KMS-11 (cell line): Measurements from ENCODE around the gene SLC5A6.

Experiments used
- H2AFZ ChIP-seq: fragments of 200-600 bp; sonication (generic); 2 replicates; pipeline ENCODE4 v1.6.1; 2016; ENCODE audit warnings: antibody characterized with exemption, mixed run types, low read depth
- H3K27ac ChIP-seq: fragments of 200-600 bp; sonication (generic); 2 replicates; pipeline ENCODE4 v1.6.1; 2016; ENCODE audit warnings: mild to moderate bottlenecking, mixed run types
- H3K27me3 ChIP-seq: fragments of 200-600 bp; sonication (generic); 2 replicates; pipeline ENCODE4 v1.6.1; 2017; ENCODE audit warnings: mild to moderate bottlenecking, low read depth, mixed run types, moderate library complexity; ENCODE audit not compliant: insufficient read depth
- H3K36me3 ChIP-seq: fragments of 200-600 bp; sonication (generic); 2 replicates; pipeline ENCODE4 v1.6.1; 2017; ENCODE audit warnings: mild to moderate bottlenecking, mixed run types; ENCODE audit not compliant: insufficient read depth
- H3K4me1 ChIP-seq: fragments of 200-600 bp; sonication (generic); 2 replicates; pipeline ENCODE4 v1.6.1; 2016; ENCODE audit warnings: mild to moderate bottlenecking, low read depth, mixed run types; ENCODE audit not compliant: poor library complexity, severe bottlenecking
- H3K4me2 ChIP-seq: fragments of 200-600 bp; sonication (generic); 2 replicates; pipeline ENCODE4 v1.7.0; 2016; ENCODE audit warnings: mild to moderate bottlenecking, mixed run types
- H3K4me3 ChIP-seq: fragments of 200-600 bp; sonication (generic); IDR thresholded peaks from 2 replicates; pipeline ENCODE4 v1.6.1; 2017; ENCODE audit warnings: low read depth, low read length, mixed read lengths; ENCODE audit not compliant: insufficient read depth
- H3K79me2 ChIP-seq: fragments of 200-600 bp; sonication (generic); 2 replicates; pipeline ENCODE4 v1.6.1; 2016; ENCODE audit warnings: low read depth, mixed run types; ENCODE audit not compliant: insufficient read depth
- H3K9ac ChIP-seq: fragments of 200-600 bp; sonication (generic); 2 replicates; pipeline ENCODE4 v1.6.1; 2016; ENCODE audit warnings: mild to moderate bottlenecking, mixed run types
- H4K20me1 ChIP-seq: fragments of 200-600 bp; sonication (generic); 2 replicates; pipeline ENCODE4 v1.6.1; 2016; ENCODE audit warnings: mild to moderate bottlenecking, mixed run types; ENCODE audit not compliant: insufficient read depth
- TF ChIP-seq, protein P1 (sequence below): fragments of 200-600 bp; sonication (generic); conservative IDR thresholded peaks from 2 replicates; pipeline ENCODE4 v1.6.1; 2017; ENCODE audit warnings: low read depth, mild to moderate bottlenecking, antibody characterized with exemption, low read length, moderate library complexity, mixed read lengths

Gene SLC5A6

DNA sequence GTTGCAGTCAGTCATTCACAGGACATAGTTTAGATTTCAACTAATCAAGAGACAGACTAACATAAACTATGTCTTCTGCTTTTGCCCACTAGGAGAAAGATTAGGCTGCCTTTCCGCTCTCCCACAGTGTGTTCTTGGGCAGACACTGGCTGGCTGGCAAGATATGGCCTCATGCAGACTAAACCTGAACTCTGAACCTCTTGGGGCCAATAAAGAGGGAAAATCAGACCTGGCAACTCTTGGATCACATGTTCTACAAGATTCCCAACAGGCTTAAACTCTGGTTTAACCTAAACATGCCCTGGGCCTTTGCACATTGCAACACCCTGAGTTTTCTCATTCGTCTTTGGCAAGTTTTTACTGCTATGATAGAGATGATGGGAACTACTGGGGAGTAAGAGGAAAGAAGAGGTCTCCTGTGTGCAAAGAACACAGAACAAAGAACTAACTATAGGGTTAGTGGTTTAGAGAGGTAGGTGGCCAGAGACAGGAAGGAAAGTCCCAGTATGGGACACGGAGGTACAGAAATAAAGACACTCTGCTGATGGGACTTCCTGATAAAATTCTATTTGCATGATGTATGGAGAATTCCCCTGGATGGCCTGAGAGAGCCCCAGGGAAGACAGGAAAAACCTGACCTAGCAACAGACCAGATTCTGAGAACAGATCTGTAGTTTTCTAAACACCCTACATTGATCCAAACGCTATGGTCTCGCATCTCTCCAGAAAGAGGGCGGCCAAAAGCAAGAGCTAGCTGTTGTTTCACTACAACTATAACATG is 2.3 kb downstream of the SLC5A6 start:
- no peaks in the 10 kb centered on the region for H3K36me3 ChIP-seq
- no peaks in the 10 kb centered on the region for H3K79me2 ChIP-seq
- peaks cover 20% of the 10 kb centered on the region for H3K4me1 ChIP-seq
- TF ChIP-seq, protein P1, sequence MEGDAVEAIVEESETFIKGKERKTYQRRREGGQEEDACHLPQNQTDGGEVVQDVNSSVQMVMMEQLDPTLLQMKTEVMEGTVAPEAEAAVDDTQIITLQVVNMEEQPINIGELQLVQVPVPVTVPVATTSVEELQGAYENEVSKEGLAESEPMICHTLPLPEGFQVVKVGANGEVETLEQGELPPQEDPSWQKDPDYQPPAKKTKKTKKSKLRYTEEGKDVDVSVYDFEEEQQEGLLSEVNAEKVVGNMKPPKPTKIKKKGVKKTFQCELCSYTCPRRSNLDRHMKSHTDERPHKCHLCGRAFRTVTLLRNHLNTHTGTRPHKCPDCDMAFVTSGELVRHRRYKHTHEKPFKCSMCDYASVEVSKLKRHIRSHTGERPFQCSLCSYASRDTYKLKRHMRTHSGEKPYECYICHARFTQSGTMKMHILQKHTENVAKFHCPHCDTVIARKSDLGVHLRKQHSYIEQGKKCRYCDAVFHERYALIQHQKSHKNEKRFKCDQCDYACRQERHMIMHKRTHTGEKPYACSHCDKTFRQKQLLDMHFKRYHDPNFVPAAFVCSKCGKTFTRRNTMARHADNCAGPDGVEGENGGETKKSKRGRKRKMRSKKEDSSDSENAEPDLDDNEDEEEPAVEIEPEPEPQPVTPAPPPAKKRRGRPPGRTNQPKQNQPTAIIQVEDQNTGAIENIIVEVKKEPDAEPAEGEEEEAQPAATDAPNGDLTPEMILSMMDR, result no peak
- no peak overlapping the region for H3K27ac ChIP-seq
- no peaks in the 10 kb centered on the region for H4K20me1 ChIP-seq
- H2AFZ ChIP-seq, result no peak overlapping the region
- H3K9ac ChIP-seq, result no peak overlapping the region
- H3K4me3 ChIP-seq, result no peak overlapping the region
- H3K4me2 ChIP-seq, result no peak overlapping the region
- H3K27me3 ChIP-seq, result no peaks in the 10 kb centered on the region

DNA sequence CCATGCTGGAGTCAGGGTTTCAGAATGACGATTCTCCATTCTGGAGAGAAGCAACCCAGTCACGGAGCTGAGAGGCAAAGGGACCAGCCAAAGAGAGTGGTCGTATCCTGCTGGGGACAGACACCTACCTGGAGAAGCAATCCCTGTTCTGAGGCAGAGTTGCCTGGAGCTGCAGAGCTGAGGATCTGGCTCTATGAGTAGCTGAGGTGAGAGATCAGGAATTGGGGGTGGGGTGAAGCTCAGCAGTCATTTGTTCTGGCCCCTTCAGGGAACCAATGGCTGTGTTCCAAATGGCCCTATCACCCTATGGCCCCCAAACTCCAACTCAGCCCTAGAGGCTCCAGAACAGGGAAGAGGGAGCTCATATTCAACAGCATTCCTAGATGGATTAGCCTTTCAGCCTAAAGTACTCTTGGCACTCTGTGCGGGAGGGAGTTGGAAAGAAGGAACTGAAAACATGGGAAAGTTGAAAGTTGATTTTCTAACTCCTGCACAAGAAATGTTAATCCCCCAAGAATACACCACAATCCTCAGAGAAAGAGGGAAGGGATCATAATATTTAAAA is 3.5 kb downstream of the SLC5A6 start:
- H3K79me2 ChIP-seq, result no peaks in the 10 kb centered on the region
- H3K4me1 ChIP-seq, result peaks cover 9% of the 10 kb centered on the region
- TF ChIP-seq, protein P1, result no peak
- no peak overlapping the region for H3K27ac ChIP-seq
- no peaks in the 10 kb centered on the region for H3K36me3 ChIP-seq
- no peak overlapping the region for H3K9ac ChIP-seq
- no peaks in the 10 kb centered on the region for H3K27me3 ChIP-seq
- H2AFZ ChIP-seq, result no peak overlapping the region
- no peak overlapping the region for H3K4me3 ChIP-seq
- H3K4me2 ChIP-seq, result no peak overlapping the region
- no peaks in the 10 kb centered on the region for H4K20me1 ChIP-seq

DNA sequence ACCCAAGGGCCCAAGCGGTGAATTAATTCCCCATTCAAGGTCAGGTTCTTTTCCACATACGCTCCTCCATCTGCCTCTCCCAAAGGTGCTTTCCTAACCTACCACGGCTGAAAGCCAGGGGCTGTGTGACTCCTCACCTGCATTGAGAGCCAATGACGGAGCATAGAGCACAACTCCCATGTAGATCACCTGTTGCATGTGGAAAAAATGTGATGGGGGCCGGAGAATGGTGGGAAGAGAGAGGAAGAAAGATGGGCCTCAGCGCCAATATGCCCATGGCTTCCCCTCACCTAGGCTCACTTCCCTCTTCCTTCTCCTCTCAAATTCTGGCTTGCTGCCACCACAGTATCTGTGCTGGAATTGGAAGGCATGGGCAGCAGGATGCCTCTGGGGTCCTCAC is 5.7 kb downstream of the SLC5A6 start:
- TF ChIP-seq, protein P1, result no peak
- H3K27me3 ChIP-seq, result no peaks in the 10 kb centered on the region
- H3K27ac ChIP-seq, result no peak overlapping the region
- no peaks in the 10 kb centered on the region for H3K36me3 ChIP-seq
- no peak overlapping the region for H3K4me3 ChIP-seq
- H2AFZ ChIP-seq, result no peak overlapping the region
- peaks cover 5% of the 10 kb centered on the region for H3K4me1 ChIP-seq
- H3K9ac ChIP-seq, result no peak overlapping the region
- H3K4me2 ChIP-seq, result no peak overlapping the region
- H3K79me2 ChIP-seq, result no peaks in the 10 kb centered on the region
- H4K20me1 ChIP-seq, result no peaks in the 10 kb centered on the region

DNA sequence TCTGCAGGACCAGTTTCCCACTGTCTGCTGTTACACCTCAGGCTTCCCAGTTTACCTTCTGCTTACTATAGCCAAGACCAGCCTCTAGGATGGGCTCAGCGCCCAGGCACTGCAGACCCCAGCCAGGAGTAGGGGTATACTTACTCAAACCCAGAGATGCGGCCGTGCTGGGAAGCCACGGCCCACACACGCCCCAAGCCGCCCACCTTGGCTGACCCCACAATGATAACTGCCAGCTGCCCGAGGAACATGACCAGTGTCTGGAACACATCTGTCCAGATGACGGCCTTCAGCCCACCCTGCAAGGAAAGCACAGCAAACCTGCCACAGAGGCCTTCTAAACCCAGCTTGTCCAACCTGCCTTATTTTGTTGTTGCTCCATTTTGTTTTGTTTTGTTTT is 6.9 kb downstream of the SLC5A6 start:
- H3K27ac ChIP-seq, result no peak overlapping the region
- H3K36me3 ChIP-seq, result no peaks in the 10 kb centered on the region
- TF ChIP-seq, protein P1, result no peak
- H3K4me2 ChIP-seq, result no peak overlapping the region
- H3K4me1 ChIP-seq, result no peaks in the 10 kb centered on the region
- no peak overlapping the region for H2AFZ ChIP-seq
- no peaks in the 10 kb centered on the region for H3K79me2 ChIP-seq
- H3K4me3 ChIP-seq, result no peak overlapping the region
- no peaks in the 10 kb centered on the region for H3K27me3 ChIP-seq
- no peak overlapping the region for H3K9ac ChIP-seq
- H4K20me1 ChIP-seq, result no peaks in the 10 kb centered on the region
